Measurements from ENCODE around the gene LDAH.

Gene LDAH

DNA sequence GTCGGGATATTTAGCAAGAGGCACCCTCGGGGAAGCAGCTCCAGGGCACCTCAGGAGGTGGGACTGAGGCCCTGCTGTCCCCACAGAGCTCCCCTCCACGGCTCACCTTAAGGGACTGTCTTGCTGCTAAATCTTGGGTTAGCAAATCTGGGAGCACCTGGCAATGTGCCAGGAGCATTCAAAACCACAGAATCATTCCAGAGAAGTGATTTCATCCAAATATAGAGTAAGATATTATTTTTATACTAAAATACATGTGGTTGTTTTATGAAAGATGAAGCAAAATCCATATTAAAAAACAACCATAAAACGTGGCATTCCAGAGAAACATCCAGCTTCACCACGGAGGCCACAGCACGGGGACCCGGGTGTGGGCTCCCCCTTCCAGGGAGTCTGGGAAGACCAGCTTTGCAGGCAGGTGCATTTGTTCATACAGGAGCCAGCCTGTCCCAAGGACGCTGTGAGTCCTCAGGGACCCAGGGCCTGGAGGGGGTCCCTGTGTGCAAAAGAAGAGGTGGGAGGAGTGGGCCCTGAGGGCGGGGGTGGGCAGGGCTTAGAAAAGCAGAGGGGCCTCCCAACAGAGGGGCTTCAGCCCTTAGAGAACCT lies 188.3 kb downstream of the LDAH start:
- Histone ChIP-seq H3K4me3 (ENCODE audit: low read depth, low read length) (no peak overlapping the region), H2AFZ (no peak overlapping the region), H3K36me3 (ENCODE audit: control insufficient read depth, insufficient read depth, low read length) (no peaks in the 10 kb centered on the region), H3K9me3 (ENCODE audit: control insufficient read depth, low read length) (no peaks in the 10 kb centered on the region), H3K27me3 (ENCODE audit: control insufficient read depth, insufficient read depth, low read length) (no peaks in the 10 kb centered on the region), H3K79me2 (peaks cover 5% of the 10 kb centered on the region), H3K27ac (no peak overlapping the region), H3K4me1 (peaks cover 4% of the 10 kb centered on the region), H3K9ac (no peak overlapping the region), H3K4me2 (ENCODE audit: low read length) (no peak overlapping the region)
- TF ChIP-seq, protein P1, sequence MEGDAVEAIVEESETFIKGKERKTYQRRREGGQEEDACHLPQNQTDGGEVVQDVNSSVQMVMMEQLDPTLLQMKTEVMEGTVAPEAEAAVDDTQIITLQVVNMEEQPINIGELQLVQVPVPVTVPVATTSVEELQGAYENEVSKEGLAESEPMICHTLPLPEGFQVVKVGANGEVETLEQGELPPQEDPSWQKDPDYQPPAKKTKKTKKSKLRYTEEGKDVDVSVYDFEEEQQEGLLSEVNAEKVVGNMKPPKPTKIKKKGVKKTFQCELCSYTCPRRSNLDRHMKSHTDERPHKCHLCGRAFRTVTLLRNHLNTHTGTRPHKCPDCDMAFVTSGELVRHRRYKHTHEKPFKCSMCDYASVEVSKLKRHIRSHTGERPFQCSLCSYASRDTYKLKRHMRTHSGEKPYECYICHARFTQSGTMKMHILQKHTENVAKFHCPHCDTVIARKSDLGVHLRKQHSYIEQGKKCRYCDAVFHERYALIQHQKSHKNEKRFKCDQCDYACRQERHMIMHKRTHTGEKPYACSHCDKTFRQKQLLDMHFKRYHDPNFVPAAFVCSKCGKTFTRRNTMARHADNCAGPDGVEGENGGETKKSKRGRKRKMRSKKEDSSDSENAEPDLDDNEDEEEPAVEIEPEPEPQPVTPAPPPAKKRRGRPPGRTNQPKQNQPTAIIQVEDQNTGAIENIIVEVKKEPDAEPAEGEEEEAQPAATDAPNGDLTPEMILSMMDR (IDR thresholded peaks at IDR 0.05), result no peak

All from parathyroid adenoma (tissue), 2 donors.